ENCODE results near the gene NUFIP1.
"Not testable (repeated sequence)": the region's sequence is repeated elsewhere in the genome, so short reads cannot be mapped to it uniquely, and the experiment has no call there.

The NUFIP1 gene

DNA sequence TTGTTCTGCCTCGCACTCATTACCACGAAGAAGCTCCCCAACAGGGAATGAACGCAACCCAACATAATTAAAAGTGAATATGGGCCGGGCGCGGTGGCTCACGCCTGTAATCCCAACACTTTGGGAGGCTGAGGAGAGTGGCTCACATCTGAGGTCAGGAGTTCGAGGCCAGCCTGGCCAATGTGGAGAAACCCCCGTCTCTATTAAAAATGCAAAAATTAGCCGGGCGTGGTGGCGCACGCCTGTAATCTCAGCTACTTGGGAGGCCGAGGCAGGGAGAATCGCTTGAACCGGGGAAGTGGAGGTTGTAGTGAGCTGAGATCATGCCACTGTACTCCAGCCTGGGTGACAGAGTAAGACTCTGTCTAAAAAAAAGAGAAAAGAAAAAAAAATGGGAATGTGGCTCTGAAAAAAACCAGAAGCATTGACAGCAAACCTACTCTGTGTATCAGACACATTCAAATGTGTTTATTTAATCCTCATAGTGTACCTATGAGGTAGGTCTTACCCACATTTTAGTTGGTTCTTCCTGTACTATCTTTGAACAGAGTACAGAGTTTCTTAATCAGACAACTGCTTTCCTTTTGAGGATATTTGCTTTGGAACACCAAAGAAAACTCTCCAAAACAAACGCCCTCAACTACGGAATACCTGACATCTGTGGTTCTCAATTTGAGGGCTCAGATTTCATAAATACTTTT lies 70.0 kb downstream of the NUFIP1 start:
- no peak for DNase-seq (ENCODE audit: low read depth)

DNA sequence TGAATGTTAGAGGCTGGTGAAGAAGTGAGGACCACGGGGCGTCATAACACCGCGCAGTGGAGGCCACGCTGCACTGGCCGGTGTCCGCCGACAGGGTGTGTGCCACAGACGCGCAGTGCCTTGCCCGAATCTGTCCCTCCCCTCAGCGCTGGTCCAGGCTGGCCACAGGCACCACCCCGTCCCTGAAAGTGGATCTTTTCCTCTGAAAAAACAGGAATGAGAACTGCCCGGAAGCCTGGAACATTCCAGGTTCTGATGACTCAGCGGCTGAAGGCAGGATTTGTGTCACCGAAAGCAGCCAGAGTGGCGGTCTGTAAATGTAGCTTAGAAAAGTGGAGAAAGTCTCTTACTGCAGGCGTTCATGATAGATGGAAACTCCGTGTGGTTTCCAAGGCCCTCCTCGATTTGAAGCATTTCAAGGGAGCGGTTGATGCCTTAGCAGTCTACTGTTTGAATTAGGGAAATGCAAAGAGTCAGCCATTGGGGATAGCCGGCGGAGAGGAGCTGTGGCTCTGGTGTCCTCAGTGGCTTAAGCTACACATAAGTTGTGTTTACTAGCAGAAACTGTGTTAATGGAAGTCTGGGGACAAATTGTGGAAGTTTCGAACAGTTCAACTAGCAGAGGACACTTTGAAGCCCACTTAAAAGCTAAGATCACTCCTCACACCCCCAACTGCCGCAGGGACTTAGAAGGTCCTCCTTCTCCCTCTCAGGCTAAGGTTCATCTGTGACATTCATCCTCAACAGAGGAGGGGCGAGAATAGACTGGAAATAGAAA lies 70.8 kb downstream of the NUFIP1 start:
- DNase-seq (ENCODE audit: low read depth): peak; percentile 99

- peak; percentile 96 for DNase-seq (ENCODE audit: low read depth)
These were observed 71.5 kb downstream of the NUFIP1 start for GRCh38 chr13:44917589-44918325.

DNA sequence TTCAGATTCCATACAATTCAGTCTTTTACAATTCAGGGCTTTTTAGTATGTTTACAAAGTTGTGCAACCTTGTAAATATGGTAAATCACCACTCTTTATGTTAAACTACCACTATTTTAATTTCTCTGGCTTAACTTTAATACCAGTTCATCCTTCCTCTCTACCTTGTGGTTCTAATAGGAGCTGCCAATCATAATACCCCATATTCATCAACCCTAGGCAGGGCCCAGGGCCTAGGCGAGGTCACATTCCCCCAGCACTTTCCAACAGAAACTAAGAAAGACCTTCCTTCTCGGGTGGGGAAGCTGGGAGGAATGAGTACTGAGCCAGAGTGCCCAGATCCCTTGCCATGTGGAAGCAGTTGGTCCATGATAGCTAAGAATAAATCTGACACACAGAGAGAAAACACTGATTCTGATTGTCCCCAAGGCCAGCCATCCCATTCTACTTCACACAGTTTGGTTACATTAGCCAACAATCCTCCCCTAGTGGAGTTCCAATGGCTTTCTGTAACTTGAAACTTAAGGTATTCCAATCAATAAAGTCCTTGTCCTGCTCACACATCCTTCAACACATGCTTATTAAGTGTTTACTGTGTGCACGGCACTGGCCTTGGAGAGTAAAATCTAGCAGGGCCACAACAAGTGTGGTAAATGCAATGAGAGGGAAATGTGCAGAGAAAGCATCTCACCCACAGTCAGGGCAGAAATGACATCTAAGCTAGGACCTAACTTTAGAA lies 76.8 kb downstream of the NUFIP1 start:
- DNase-seq (ENCODE audit: low read depth): no peak

DNA sequence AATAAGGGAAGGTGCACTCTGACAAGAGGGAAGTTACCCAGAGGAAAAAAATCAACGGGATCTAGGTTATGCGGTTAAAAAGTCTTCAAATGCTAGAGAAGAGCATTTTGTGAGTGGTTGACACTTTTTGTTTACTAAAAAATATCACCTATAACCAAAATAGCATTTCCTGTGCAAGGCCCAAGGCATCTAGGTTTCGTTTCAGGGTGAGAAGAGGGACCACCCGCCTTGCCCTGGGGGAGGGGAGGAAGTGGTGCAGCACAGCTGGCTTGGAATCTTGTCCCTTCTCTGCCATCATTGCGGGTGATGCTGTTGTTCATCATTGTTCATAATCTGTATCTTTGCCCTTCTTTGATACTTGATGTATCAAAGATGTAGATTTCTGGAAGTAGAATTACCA lies 80.6 kb downstream of the NUFIP1 start:
- DNase-seq (ENCODE audit: low read depth): no peak

GRCh38 chr13:44908266-44908665 lies 81.0 kb downstream of the NUFIP1 start:
- DNase-seq (ENCODE audit: low read depth): peak; percentile 39

GRCh38 chr13:44906713-44907112 lies 82.6 kb downstream of the NUFIP1 start:
- peak; percentile 66 for DNase-seq (ENCODE audit: low read depth)

GRCh38 chr13:44906230-44906629 lies 83.0 kb downstream of the NUFIP1 start:
- DNase-seq (ENCODE audit: low read depth): no peak

DNA sequence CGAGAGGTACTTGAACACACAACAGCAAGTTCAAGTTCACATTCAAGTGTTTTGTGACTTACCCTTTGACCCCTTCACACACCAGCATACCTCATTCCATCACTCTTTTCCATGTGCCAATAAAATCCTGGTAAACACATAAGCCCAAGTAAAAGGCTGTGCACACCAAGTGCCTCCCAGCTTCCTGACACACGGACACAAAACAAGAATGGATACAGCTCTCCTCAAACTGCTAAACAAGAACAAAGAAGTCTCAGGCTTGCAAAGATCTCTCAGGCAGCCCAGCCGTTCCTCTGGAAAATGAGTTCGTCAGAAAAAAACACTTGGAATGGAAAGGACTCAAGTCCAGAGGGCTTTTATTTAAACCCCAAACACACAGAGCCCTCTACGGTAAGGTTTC lies 83.7 kb downstream of the NUFIP1 start:
- peak; percentile 34 for DNase-seq (ENCODE audit: low read depth)

- DNase-seq (ENCODE audit: low read depth): peak; percentile 97
These were observed 84.3 kb downstream of the NUFIP1 start for GRCh38 chr13:44904967-44905366.

DNA sequence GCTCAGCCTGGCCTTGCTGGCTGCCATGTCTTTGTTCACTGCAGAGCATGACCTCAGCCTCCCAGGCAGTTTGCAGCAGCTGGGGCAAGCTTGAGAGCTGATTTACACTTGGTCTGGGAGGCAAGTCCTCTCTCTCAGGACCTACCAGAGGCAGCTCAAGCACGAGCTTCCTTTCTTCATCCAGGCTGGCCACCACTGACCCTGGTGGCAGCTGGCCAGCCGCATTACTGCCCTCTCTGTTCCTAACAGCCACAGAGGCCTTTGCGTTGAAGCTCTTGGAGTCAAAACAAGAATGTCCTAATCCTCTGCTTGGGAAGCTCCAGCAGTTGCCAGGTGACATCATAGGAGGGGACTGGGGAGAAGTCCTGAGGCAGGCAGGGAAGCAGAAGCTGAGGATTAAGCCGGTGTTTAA lies 85.7 kb downstream of the NUFIP1 start:
- DNase-seq (ENCODE audit: low read depth): peak; percentile 95

GRCh38 chr13:44902738-44903137 lies 86.5 kb downstream of the NUFIP1 start:
- DNase-seq (ENCODE audit: low read depth): no peak

- DNase-seq (ENCODE audit: low read depth): peak; percentile 39
These were observed 89.3 kb downstream of the NUFIP1 start for GRCh38 chr13:44899967-44900366.

- not testable (repeated sequence) for DNase-seq (ENCODE audit: low read depth)
These were observed 91.0 kb downstream of the NUFIP1 start for GRCh38 chr13:44898308-44898707.

- no peak for DNase-seq (ENCODE audit: low read depth)
These were observed 93.3 kb downstream of the NUFIP1 start for GRCh38 chr13:44895953-44896335.

GRCh38 chr13:44895264-44895952 lies 93.9 kb downstream of the NUFIP1 start:
- no peak for DNase-seq (ENCODE audit: low read depth)

DNA sequence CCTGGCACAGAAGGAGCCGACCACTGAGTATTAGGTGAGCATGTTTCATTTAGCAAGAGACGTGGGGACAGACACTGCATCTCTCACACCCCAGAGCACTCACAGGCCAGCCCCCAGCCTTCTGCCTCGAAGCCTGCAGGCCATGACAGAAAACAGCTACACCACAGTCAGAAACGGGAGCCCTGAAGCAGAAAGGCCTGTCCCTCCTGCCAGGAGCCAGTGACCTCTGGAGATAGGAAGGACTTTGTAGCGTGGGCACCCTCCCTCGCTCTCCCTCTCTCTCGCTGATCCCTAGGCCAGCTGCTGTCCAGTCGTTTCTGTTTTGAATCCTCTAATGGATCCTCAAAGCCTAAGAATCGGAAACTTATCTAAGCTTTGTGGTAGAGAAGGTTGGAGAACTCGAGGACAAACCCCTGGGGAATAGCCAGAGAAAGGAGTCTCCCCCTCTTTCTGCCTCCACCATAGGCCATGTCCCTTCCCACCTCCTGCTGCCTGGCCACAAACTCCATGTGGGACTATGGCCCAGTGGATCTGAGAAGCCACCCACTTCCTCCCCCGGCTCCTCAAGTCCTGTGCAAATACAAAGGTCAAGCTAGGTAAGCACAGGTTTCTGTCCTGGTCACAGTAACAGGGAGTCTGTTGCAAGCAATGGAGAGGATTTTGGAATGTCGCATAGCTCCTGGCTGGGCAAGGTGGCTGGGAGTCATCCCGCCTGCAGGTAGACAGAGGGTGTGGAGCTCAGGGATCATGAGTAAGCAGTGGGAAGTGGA lies 95.1 kb downstream of the NUFIP1 start:
- DNase-seq (ENCODE audit: low read depth): no peak

Data from EH (cell line).